ENCODE results near the gene MON2. TPM values are rescaled to one million over a fixed set of nuclear protein-coding genes. Genes with fewer than 3 reads are reported as not detected.
A peak's percentile ranks its signal among the peaks of the same experiment; 100 is the strongest.

The MON2 gene
- polyA plus RNA-seq, 1 donor: 40.1 TPM

- no peak for DNase-seq (ENCODE audit: low read depth)
Measured at GRCh38 chr12:62605981-62606380, 139.4 kb downstream of the MON2 start.

- DNase-seq (ENCODE audit: low read depth): no peak
Measured at GRCh38 chr12:62606654-62607053, 140.0 kb downstream of the MON2 start.

GRCh38 chr12:62613081-62613480 is 146.5 kb downstream of the MON2 start:
- no peak for DNase-seq (ENCODE audit: low read depth)

DNA sequence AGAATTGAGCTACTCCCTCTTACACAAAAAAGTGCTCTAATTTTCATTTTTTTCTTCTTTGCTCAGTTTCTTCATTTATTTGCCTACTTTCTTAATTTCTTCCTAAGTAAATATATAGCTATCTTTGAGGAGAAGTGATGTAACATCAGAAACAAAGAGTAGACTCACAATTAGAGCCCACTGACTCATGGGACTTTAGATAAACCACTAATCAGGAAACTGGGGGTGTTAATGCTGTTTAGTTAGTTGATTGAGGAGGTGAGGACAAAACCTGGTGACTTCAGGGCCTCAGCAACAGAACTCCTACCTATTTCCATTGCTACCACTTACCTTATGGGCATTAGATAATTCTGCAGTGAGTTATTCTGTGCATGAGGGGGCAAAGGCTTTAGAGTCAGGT is 151.7 kb downstream of the MON2 start:
- no peak for DNase-seq (ENCODE audit: low read depth)

GRCh38 chr12:62618930-62619329 is 152.3 kb downstream of the MON2 start:
- no peak for DNase-seq (ENCODE audit: low read depth)

- DNase-seq (ENCODE audit: low read depth): no peak
Measured at GRCh38 chr12:62621101-62621638, 154.5 kb downstream of the MON2 start.

- no peak for DNase-seq (ENCODE audit: low read depth)
Measured at GRCh38 chr12:62622177-62622576, 155.6 kb downstream of the MON2 start.

GRCh38 chr12:62625228-62625627 is 158.6 kb downstream of the MON2 start:
- DNase-seq (ENCODE audit: low read depth): no peak

DNA sequence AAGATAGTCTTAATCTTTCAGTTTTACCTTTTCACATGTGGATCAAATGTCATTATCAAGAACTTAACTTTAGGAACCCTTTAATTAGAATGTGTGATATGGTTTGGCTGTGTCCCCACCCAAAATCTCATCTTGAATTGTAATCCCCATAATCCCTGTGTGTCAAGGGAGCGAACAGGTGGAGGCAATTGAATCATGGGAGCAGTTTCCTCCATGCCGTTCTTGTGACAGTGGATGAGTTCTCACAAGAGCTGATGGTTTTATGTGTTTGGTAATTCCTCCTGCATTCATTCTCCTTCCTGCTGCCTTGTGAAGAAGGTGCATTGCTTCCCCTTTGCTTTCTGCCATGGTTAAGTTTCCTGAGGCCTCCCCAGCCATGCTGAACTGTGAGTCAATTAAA is 160.6 kb downstream of the MON2 start:
- DNase-seq (ENCODE audit: low read depth): no peak

DNA sequence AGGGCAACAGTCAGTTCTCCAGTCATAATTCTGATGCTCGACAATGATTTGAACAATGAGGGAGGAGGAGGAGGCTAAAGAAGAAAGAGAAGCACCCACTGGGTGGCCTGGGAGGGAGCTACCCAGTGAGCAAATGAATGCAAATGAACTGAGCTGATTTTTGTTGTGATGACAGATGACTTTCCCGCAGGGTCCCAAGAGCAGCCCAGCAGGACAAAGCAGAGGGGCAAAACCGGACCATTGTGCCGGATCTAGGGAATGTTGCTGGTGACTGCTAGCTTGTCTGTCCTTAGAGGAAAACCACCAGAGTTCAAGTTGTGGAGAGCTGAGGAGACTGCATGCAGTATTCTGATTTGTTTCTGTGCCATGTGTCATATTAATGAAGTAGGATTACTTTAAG is 162.8 kb downstream of the MON2 start:
- no peak for DNase-seq (ENCODE audit: low read depth)

DNA sequence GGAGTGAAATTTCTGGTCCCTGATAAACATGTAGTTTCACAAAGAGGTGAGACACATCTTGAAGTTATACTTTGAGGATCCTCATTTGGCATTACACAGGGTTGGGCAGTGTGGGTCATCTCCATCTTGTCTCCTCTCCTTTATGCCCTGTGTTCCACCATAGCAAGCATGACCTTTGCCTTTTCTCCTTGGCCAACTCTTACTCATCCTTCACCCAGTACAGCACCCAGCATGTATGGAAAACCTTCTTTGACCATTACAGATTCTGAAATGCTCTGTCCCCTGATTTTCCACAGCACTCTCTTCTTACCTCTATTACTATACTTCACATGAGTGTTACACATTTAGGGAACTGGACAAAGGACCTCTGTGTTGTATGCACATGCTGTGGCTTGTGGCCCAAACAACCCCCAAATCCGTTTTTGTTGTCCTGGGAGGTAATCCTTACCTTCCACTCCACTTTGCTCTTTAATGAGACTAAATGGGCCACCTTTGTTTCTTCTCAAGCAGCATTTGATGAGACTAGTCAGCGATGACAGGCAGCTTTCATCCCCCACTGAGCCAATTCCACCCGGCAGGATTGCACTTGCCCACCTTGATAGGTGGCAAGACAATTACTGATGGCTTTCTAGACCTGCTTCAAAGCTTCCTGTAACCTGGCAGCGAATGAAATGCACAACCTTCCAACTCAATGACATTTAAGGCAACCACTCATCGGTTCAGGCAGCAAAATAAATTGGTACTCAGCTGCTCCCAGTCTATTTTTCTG is 163.5 kb downstream of the MON2 start:
- DNase-seq (ENCODE audit: low read depth): no peak

- DNase-seq (ENCODE audit: low read depth): no peak
Measured at GRCh38 chr12:62631471-62632410, 165.1 kb downstream of the MON2 start.

DNA sequence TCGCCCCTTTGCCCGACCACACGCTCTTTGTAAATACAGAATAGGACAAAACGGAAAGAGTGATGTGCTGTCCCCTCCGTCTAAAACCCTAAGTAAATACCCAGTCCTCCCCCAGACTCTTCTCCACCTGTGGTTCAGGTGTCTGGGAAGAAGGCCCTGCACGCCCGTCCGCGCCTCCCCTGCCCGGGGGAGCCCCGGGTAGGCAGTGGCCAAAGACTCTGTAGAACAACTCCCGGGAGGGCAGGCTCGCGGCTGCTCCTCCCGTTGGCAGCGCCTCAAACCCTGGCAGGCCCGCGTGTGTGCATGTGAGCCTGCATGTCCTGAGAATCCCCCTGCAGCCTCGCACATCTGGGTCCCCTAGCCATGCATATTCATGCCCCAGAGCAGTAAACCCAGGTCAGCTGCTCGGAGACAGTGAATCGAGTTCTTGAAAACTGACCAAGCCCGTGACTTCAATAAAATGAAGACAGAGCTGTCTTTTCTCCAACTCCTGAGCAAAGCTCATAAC is 165.8 kb downstream of the MON2 start:
- peak; percentile 47 for DNase-seq (ENCODE audit: low read depth)

- no peak for DNase-seq (ENCODE audit: low read depth)
Measured at GRCh38 chr12:62635649-62636048, 169.0 kb downstream of the MON2 start.

DNA sequence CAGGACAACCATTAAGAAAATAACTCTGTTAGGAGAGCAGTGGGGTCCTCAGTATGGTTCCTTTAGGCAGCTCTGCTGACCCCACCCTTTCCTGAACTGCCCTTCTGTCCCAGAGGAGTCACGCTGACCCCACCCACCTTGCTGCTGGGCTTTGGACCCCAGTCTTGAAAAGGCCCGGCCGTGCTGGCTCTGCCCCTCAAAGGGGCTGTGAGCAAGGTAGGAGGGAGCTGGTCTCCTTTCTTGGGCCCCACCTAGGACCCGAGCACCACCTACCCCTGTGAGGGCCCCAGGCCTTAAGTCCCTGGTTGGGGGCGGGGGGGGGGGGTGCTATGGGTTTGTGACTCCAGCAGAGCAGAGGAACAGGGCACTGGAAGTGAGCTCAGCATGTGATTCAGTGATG is 171.1 kb downstream of the MON2 start:
- no peak for DNase-seq (ENCODE audit: low read depth)

- no peak for DNase-seq (ENCODE audit: low read depth)
Measured at GRCh38 chr12:62640910-62641448, 174.4 kb downstream of the MON2 start.

DNA sequence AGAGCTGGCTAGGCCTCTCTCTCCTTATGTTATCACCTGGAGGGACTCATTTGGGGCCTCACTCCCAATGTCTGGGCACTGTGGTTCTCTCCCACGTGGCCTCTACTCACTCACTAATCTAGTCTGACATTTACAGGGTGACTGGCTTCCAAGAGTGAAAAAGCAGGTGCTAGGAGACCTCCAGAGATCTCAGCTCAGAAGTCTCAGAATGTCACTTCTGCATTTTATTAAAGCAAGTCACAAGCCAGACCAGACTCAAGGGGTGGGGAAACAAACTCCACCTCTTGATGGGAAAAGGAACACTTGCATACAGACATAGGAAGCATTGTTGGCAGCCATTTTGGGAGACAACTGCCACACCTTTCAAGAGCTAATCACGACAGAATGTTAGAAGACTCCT is 175.9 kb downstream of the MON2 start:
- no peak for DNase-seq (ENCODE audit: low read depth)

DNA sequence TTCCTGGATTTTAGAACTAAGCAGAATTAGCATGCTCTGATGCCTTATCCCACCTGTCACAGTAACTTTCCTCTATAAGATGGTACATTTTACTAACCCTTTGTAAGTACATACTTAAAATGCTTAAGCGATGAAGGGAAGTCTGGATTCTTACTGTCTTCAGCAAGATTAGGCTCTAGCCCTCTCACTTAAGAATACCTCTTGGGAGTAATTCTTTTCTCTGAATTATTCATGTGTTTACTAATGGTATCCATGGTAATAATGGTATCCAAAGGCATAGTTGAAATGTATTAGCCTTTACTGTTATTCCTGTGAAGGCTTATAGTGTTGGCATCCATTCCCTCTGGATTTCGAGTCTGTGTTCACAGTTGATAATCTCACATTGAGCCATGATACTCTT is 176.9 kb downstream of the MON2 start:
- no peak for DNase-seq (ENCODE audit: low read depth)

DNA sequence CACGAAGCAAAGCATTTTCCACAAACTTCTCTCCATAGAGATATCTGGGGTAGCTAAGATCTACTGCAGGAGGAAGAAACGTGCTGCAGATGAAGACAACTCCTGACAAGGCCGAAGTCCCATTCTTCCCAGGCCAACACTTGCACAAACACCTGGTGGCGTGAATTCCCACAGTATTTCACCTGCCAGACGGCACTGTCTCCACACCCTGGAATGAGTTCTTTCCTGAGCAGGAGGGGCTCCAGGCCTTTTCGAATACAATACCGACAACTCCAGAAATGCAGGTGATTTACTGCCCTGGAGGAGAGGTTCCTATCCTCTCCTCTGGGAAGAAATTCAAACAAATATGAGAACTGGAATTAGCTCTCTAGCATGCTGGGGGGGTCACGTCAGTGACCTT is 179.9 kb downstream of the MON2 start:
- no peak for DNase-seq (ENCODE audit: low read depth)

DNA sequence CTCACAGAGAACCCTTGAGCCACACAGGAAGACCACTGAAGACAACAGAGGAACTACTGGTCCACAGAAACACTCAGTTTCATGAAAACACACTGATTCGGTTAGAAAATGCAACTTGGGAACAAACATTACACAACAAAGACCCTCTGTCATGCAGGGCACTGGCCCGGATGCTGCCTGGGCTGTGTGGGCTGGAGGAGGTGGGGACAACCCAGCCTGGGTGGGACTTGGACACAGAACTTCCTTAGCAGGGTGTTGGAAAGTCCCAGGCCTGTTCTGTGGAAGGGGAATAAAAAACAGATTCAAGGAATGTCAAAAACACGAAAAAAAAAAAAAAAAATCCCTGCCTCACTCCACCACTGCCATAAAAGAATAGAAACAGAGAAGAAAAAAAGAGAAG is 181.0 kb downstream of the MON2 start:
- DNase-seq (ENCODE audit: low read depth): no peak

GRCh38 chr12:62649412-62650138 is 182.9 kb downstream of the MON2 start:
- DNase-seq (ENCODE audit: low read depth): no peak
